ENCODE measurements around the gene KRT84.

DNA sequence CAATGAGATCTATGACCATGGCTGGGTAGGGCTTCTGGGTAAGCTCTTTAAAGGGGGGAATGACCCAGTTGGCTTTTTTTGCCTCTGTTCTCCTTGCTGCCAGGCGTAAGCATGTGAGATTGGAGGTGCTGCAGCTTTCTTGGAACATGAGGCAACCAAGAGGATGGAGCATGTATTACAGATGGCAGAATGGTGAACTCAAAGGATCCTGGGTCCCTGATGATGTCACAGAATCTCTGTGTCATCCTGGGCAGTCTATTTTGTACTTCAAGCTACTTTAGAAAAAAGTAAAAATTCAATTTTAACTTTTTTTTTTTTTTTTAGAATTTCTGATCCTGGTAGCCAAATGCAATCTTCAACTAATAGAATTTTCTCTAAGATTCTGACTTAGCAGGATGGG lies 12.7 kb upstream of the KRT84 start:
- TF ChIP-seq ZNF335 (tag by site-specific recombination; conservative IDR thresholded peaks at IDR 0.05): no peak
- no peak for TF ChIP-seq ZFHX2 (tag by site-specific recombination; conservative IDR thresholded peaks at IDR 0.05)
- no peak for TF ChIP-seq ZNF140 (tag by site-specific recombination; IDR thresholded peaks at IDR 0.05)
- TF ChIP-seq, protein P1, sequence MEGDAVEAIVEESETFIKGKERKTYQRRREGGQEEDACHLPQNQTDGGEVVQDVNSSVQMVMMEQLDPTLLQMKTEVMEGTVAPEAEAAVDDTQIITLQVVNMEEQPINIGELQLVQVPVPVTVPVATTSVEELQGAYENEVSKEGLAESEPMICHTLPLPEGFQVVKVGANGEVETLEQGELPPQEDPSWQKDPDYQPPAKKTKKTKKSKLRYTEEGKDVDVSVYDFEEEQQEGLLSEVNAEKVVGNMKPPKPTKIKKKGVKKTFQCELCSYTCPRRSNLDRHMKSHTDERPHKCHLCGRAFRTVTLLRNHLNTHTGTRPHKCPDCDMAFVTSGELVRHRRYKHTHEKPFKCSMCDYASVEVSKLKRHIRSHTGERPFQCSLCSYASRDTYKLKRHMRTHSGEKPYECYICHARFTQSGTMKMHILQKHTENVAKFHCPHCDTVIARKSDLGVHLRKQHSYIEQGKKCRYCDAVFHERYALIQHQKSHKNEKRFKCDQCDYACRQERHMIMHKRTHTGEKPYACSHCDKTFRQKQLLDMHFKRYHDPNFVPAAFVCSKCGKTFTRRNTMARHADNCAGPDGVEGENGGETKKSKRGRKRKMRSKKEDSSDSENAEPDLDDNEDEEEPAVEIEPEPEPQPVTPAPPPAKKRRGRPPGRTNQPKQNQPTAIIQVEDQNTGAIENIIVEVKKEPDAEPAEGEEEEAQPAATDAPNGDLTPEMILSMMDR (tag by site-specific recombination; IDR thresholded peaks at IDR 0.05): no peak
- TF ChIP-seq, protein P2, sequence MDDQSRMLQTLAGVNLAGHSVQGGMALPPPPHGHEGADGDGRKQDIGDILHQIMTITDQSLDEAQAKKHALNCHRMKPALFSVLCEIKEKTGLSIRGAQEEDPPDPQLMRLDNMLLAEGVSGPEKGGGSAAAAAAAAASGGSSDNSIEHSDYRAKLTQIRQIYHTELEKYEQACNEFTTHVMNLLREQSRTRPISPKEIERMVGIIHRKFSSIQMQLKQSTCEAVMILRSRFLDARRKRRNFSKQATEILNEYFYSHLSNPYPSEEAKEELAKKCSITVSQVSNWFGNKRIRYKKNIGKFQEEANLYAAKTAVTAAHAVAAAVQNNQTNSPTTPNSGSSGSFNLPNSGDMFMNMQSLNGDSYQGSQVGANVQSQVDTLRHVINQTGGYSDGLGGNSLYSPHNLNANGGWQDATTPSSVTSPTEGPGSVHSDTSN (CRISPR knock-in tag; IDR thresholded peaks at IDR 0.05): no peak

Measured in HEK293 (cell line).